NB4 (cell line): ENCODE data around the gene LRRK1.

Experiments
- POLR2A ChIP-seq: IDR thresholded peaks from 2 replicates; pipeline ENCODE4 v1.6.1; 2011; ENCODE audit warnings: mild to moderate bottlenecking; ENCODE audit not compliant: insufficient read length; ENCODE audit errors: extremely low read depth
- TF ChIP-seq, protein P1 (sequence below): IDR thresholded peaks from one replicate; pipeline ENCODE4 v1.5.1; 2012; ENCODE audit warnings: low read depth, low read length

DNA sequence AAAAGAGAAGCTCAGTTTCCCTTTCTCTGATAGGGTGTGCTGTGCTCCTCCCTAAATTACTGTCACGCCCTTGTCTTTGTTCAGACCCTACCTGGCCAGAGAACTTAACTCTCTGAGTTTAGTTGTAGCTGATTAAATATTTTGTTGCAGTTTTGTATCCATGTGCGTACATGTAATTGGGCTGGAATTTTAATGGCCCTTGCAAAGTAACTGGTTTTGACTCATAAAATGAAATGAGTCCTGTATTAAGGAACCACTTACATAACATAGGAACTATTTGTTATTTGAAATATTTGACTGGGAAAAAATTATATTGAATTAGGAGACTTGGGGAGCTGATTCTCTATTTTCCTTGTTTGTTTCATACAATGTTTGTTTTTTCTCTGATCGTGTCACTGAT is 80.2 kb downstream of the LRRK1 start:
- no peak for TF ChIP-seq POLR2A
- TF ChIP-seq, protein P1, sequence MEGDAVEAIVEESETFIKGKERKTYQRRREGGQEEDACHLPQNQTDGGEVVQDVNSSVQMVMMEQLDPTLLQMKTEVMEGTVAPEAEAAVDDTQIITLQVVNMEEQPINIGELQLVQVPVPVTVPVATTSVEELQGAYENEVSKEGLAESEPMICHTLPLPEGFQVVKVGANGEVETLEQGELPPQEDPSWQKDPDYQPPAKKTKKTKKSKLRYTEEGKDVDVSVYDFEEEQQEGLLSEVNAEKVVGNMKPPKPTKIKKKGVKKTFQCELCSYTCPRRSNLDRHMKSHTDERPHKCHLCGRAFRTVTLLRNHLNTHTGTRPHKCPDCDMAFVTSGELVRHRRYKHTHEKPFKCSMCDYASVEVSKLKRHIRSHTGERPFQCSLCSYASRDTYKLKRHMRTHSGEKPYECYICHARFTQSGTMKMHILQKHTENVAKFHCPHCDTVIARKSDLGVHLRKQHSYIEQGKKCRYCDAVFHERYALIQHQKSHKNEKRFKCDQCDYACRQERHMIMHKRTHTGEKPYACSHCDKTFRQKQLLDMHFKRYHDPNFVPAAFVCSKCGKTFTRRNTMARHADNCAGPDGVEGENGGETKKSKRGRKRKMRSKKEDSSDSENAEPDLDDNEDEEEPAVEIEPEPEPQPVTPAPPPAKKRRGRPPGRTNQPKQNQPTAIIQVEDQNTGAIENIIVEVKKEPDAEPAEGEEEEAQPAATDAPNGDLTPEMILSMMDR = no peak
